Measurements from ENCODE around the gene MCUB. TPM values are rescaled to one million over a fixed set of nuclear protein-coding genes. Genes with fewer than 3 reads are reported as not detected.

Gene MCUB
- total and polyA plus RNA-seq, 9 of the 15 experiments (the other 6 are each of a cell fraction or from before 2014, with no cell fraction given): 1.4 to 21.5 (median 5.4) TPM

DNA sequence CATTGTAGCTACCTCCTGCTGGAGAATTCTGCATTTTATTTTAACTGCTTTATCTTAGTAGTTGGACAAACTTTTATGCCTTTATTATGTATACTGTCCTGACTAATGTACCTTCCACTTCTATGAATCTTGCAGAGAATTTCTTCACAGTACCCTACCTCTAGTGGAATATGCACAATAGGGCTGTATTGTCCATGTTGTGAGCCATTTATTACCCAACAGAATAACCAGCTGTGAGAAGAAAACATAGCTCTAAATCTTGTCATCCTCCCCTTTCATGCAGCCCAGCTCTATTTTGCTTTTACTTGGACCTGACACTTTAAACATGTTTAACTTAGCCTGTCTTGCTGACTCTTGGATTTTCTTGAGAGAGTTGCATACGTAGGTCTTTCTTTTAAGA is 56.2 kb downstream of the MCUB start (continued):
- TF ChIP-seq, protein P1, sequence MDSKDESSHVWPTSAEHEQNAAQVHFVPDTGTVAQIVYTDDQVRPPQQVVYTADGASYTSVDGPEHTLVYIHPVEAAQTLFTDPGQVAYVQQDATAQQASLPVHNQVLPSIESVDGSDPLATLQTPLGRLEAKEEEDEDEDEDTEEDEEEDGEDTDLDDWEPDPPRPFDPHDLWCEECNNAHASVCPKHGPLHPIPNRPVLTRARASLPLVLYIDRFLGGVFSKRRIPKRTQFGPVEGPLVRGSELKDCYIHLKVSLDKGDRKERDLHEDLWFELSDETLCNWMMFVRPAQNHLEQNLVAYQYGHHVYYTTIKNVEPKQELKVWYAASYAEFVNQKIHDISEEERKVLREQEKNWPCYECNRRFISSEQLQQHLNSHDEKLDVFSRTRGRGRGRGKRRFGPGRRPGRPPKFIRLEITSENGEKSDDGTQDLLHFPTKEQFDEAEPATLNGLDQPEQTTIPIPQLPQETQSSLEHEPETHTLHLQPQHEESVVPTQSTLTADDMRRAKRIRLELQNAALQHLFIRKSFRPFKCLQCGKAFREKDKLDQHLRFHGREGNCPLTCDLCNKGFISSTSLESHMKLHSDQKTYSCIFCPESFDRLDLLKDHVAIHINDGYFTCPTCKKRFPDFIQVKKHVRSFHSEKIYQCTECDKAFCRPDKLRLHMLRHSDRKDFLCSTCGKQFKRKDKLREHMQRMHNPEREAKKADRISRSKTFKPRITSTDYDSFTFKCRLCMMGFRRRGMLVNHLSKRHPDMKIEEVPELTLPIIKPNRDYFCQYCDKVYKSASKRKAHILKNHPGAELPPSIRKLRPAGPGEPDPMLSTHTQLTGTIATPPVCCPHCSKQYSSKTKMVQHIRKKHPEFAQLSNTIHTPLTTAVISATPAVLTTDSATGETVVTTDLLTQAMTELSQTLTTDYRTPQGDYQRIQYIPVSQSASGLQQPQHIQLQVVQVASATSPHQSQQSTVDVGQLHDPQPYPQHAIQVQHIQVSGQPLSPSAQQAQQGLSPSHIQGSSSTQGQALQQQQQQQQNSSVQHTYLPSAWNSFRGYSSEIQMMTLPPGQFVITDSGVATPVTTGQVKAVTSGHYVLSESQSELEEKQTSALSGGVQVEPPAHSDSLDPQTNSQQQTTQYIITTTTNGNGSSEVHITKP (IDR thresholded peaks at IDR 0.05; ENCODE audit: partially characterized antibody): no peak
- TF ChIP-seq, protein P2, sequence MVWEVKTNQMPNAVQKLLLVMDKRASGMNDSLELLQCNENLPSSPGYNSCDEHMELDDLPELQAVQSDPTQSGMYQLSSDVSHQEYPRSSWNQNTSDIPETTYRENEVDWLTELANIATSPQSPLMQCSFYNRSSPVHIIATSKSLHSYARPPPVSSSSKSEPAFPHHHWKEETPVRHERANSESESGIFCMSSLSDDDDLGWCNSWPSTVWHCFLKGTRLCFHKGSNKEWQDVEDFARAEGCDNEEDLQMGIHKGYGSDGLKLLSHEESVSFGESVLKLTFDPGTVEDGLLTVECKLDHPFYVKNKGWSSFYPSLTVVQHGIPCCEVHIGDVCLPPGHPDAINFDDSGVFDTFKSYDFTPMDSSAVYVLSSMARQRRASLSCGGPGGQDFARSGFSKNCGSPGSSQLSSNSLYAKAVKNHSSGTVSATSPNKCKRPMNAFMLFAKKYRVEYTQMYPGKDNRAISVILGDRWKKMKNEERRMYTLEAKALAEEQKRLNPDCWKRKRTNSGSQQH (CRISPR knock-in tag; IDR thresholded peaks at IDR 0.05): no peak
- no peak for TF ChIP-seq ZNF140 (CRISPR knock-in tag; IDR thresholded peaks at IDR 0.05)
- no peak for TF ChIP-seq EHMT2 (IDR thresholded peaks at IDR 0.05)

DNA sequence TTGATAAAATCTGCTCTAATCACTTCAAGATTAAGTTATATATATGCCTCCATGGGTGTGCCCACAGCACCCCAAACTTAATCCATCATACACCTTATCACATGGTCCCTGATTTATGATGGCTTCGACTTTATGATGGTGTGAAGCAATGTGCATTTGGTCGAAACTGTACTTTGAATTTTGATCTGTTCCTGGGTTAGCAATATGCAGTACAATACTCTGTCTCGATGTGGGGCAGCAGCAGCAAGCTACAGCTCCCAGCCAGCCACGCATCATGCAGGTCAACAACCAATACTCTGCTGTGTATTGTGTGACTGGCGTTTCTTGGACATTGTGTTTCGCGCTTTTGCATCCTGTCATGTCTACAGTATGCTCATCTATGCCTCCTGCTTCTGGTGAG is 62.6 kb downstream of the MCUB start:
- CTCF ChIA-PET (ENCODE audit: low intra/inter-chr PET ratio): no interaction called here
- FAIRE-seq (no peak), DNase-seq (ENCODE audit: extremely low read depth in 1 of 4, low spot score in 3 of 4) (no peak), ATAC-seq (no peak)
- H3K9me3 ChIP-seq (replicated peaks; ENCODE audit: control insufficient read depth, insufficient read depth, low read depth, low read length): no peaks in the 10 kb centered on the region
- H3K79me2 ChIP-seq (ENCODE audit: control insufficient read depth, insufficient read depth, low read length): no peaks in the 10 kb centered on the region
- intact Hi-C loops (cut with micrococcal nuclease): no loop called here
- H3K27me3 ChIP-seq (ENCODE audit: control insufficient read depth in 2 of 2, insufficient read depth in 2 of 2, low read length in 2 of 2): peaks cover 3 to 7% of the 10 kb centered on the region in 2 experiments; a peak in 2 of 5 replicates
- H3K36me3 ChIP-seq (ENCODE audit: control insufficient read depth, insufficient read depth, low read length): no peaks in the 10 kb centered on the region
- BruUV-seq (replicated peaks): no TSS peak
- no peaks in the 10 kb centered on the region for H3K4me1 ChIP-seq (replicated peaks in 1 of 2; ENCODE audit: control insufficient read depth in 2 of 2, insufficient read depth in 2 of 2, low read length in 2 of 2)
- 2% methylated on average over 7 of the region's 7 CpGs for WGBS (ENCODE audit: insufficient coverage, low coverage, missing lambda C conversion rate)
- no peak overlapping the region for H3K9ac ChIP-seq (ENCODE audit: insufficient read depth in 1 of 2, low read depth in 2 of 2, low read length in 2 of 2)
- no peak overlapping the region for H3K27ac ChIP-seq (ENCODE audit: extremely low read depth, low read depth, low read length)
- H2AFZ ChIP-seq (ENCODE audit: low read depth, low read length): no peak overlapping the region
- no peak overlapping the region for H3K4me3 ChIP-seq
- H4K20me1 ChIP-seq (replicated peaks; ENCODE audit: control insufficient read depth, insufficient read depth, low read length): no peaks in the 10 kb centered on the region
- POLR2A ChIA-PET: no interaction called here
- no peaks in the 10 kb centered on the region for H3K9me1 ChIP-seq (ENCODE audit: control insufficient read depth, insufficient read depth, low read length)
- no peak overlapping the region for H3K4me2 ChIP-seq (ENCODE audit: insufficient read depth, low read length)
- in situ Hi-C loops (cut with MboI): no loop called here
- TF ChIP-seq FOXP4 (CRISPR knock-in tag; IDR thresholded peaks at IDR 0.05; ENCODE audit: borderline replicate concordance): no peak
- no peak for TF ChIP-seq ZNF551 (CRISPR knock-in tag; IDR thresholded peaks at IDR 0.05)
- TF ChIP-seq ATF6 (CRISPR knock-in tag; IDR thresholded peaks at IDR 0.05): no peak
- TF ChIP-seq, protein P3, sequence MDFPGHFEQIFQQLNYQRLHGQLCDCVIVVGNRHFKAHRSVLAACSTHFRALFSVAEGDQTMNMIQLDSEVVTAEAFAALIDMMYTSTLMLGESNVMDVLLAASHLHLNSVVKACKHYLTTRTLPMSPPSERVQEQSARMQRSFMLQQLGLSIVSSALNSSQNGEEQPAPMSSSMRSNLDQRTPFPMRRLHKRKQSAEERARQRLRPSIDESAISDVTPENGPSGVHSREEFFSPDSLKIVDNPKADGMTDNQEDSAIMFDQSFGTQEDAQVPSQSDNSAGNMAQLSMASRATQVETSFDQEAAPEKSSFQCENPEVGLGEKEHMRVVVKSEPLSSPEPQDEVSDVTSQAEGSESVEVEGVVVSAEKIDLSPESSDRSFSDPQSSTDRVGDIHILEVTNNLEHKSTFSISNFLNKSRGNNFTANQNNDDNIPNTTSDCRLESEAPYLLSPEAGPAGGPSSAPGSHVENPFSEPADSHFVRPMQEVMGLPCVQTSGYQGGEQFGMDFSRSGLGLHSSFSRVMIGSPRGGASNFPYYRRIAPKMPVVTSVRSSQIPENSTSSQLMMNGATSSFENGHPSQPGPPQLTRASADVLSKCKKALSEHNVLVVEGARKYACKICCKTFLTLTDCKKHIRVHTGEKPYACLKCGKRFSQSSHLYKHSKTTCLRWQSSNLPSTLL (IDR thresholded peaks at IDR 0.05): no peak
- no peak for TF ChIP-seq POLR2B (IDR thresholded peaks at IDR 0.05; ENCODE audit: low read depth, partially characterized antibody)
- TF ChIP-seq NFE2 (IDR thresholded peaks at IDR 0.05; ENCODE audit: low read depth): no peak
